ENCODE data around the gene RAB31.

Gene RAB31

DNA sequence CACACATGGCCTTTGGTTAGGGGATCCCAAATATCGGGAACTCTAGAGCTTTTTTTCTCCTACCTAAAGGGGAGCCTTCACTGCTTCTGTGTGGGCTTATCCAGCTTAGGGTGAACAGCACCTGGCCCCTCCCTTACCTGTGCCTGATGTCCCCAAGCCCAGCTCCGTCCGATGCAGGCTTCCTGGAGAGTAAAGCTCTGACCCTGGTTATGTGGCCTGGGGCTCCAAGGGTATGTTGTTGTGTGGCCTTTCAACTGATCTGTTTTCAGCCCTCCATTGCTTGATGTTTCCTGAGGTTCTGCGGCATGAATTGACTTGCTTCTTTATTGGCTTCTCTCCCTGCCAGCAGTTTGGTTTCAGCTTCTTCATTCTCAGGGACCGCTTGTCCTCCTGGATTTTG is 66.0 kb downstream of the RAB31 start:
- Histone ChIP-seq H3K79me2 (ENCODE audit: insufficient read depth, low read length) (no peaks in the 10 kb centered on the region), H3F3A (ENCODE audit: insufficient read depth, low read length) (no peaks in the 10 kb centered on the region), H4K20me1 (ENCODE audit: insufficient read depth, low read length) (no peaks in the 10 kb centered on the region), H3K4me3 (ENCODE audit: low read depth, low read length, poor library complexity, severe bottlenecking) (no peak overlapping the region), H3K9ac (ENCODE audit: low read length) (no peak overlapping the region), H3K27ac (ENCODE audit: low read depth, low read length, poor library complexity, severe bottlenecking) (no peak overlapping the region), H3K36me3 (ENCODE audit: insufficient read depth, low read length) (no peaks in the 10 kb centered on the region), H3K4me2 (ENCODE audit: low read length) (no peak overlapping the region), H2AFZ (ENCODE audit: low read length) (no peak overlapping the region), H3K4me1 (ENCODE audit: insufficient read depth, low read length, severe bottlenecking) (no peaks in the 10 kb centered on the region), H3K27me3 (ENCODE audit: insufficient read depth, low read length) (no peaks in the 10 kb centered on the region), H3K9me3 (ENCODE audit: low read length) (no peaks in the 10 kb centered on the region), H3K9me2 (ENCODE audit: low read depth, low read length) (no peaks in the 10 kb centered on the region)
- no peak for TF ChIP-seq CTCF (IDR thresholded peaks at IDR 0.05; ENCODE audit: low read length)
- no peak for TF ChIP-seq EZH2 (IDR thresholded peaks at IDR 0.05; ENCODE audit: borderline replicate concordance, low read length)

DNA sequence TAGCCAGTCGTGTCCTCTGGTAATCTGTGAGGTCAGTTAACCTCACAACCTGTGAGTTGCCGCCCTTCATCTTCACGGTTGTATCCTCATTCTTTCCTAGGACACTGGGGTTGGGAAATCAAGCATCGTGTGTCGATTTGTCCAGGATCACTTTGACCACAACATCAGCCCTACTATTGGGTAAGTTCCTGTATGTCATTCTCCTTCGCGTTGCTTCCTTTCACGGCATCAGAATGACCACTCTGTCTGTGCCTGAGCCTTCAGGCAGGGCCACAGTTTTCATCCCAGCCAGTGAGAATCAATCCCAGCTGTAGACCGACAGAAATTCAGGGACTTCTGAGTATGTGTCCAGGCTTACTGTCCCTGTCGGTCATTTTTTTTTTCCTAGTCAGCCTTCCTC is 67.1 kb downstream of the RAB31 start:
- Histone ChIP-seq H2AFZ (ENCODE audit: low read length) (no peak overlapping the region), H3K27me3 (ENCODE audit: insufficient read depth, low read length) (no peaks in the 10 kb centered on the region), H3K9ac (ENCODE audit: low read length) (no peak overlapping the region), H3K79me2 (ENCODE audit: insufficient read depth, low read length) (no peaks in the 10 kb centered on the region), H3K4me3 (ENCODE audit: low read depth, low read length, poor library complexity, severe bottlenecking) (no peak overlapping the region), H3K9me3 (ENCODE audit: low read length) (no peaks in the 10 kb centered on the region), H3F3A (ENCODE audit: insufficient read depth, low read length) (no peaks in the 10 kb centered on the region), H3K36me3 (ENCODE audit: insufficient read depth, low read length) (no peaks in the 10 kb centered on the region), H3K4me2 (ENCODE audit: low read length) (no peak overlapping the region), H3K9me2 (ENCODE audit: low read depth, low read length) (no peaks in the 10 kb centered on the region), H4K20me1 (ENCODE audit: insufficient read depth, low read length) (no peaks in the 10 kb centered on the region), H3K27ac (ENCODE audit: low read depth, low read length, poor library complexity, severe bottlenecking) (no peak overlapping the region), H3K4me1 (ENCODE audit: insufficient read depth, low read length, severe bottlenecking) (no peaks in the 10 kb centered on the region)
- TF ChIP-seq EZH2 (IDR thresholded peaks at IDR 0.05; ENCODE audit: borderline replicate concordance, low read length) (no peak), CTCF (IDR thresholded peaks at IDR 0.05; ENCODE audit: low read length) (no peak)

- H3K9me2 ChIP-seq (ENCODE audit: low read depth, low read length): no peaks in the 10 kb centered on the region
- no peaks in the 10 kb centered on the region for H3K79me2 ChIP-seq (ENCODE audit: insufficient read depth, low read length)
- H3K4me1 ChIP-seq (ENCODE audit: insufficient read depth, low read length, severe bottlenecking): no peaks in the 10 kb centered on the region
- no peak overlapping the region for H3K4me3 ChIP-seq (ENCODE audit: low read depth, low read length, poor library complexity, severe bottlenecking)
- H3K4me2 ChIP-seq (ENCODE audit: low read length): no peak overlapping the region
- no peak overlapping the region for H2AFZ ChIP-seq (ENCODE audit: low read length)
- H3F3A ChIP-seq (ENCODE audit: insufficient read depth, low read length): no peaks in the 10 kb centered on the region
- no peaks in the 10 kb centered on the region for H3K36me3 ChIP-seq (ENCODE audit: insufficient read depth, low read length)
- no peak for TF ChIP-seq EZH2 (IDR thresholded peaks at IDR 0.05; ENCODE audit: borderline replicate concordance, low read length)
- no peak for TF ChIP-seq CTCF (IDR thresholded peaks at IDR 0.05; ENCODE audit: low read length)
- H3K27ac ChIP-seq (ENCODE audit: low read depth, low read length, poor library complexity, severe bottlenecking): no peak overlapping the region
- no peak overlapping the region for H3K9ac ChIP-seq (ENCODE audit: low read length)
- no peaks in the 10 kb centered on the region for H3K27me3 ChIP-seq (ENCODE audit: insufficient read depth, low read length)
- H3K9me3 ChIP-seq (ENCODE audit: low read length): no peaks in the 10 kb centered on the region
- no peaks in the 10 kb centered on the region for H4K20me1 ChIP-seq (ENCODE audit: insufficient read depth, low read length)
These were observed 71.5 kb downstream of the RAB31 start for GRCh38 chr18:9779630-9780029.
